Measurements from ENCODE around the gene RASAL3. TPM values are rescaled to one million over a fixed set of nuclear protein-coding genes. Genes with fewer than 3 reads are reported as not detected.

Gene RASAL3
- total and polyA plus RNA-seq, 5 donors = 0.66 to 2.5 (median 0.97) TPM

DNA sequence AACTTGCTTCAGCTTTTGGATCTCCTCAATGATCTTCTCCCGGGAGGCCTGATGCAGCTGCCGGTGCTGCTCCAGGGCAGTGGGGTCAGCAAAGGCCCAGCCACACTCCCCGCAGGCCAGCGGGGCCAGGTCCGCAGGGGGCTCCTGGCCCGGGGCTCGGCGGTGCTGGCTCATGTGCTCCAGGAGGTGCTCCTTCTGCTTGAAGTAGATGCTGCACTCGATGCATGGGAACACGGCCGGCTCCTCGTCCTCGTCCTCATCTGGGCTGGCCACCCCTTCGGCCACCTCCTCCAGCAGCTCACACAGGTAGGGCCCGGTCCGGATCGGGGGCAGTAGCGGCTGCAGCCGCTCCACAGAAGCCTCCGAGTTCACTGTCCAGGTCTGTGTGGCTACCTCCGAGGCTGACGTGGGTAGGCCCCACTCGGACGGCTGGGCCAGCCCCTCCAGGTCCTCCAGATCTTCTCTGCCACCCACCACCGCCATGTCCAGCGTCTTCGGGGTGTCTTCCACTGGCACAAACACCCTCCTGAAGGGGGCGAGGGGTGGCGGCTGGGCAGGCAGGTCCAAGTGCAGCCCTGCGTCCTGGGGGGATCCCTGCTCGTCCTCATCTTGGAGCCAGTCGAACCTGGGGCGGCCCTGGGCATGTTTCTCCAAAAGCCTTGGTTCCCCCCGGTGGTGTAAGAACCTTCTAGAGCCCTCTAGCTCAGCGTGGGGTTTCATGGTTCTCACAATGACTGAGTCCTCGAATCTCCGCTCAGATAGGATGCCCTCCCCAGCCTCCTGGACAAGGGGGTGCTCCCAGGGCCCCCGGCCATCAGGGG lies 24.3 kb downstream of the RASAL3 start:
- ATAC-seq (no peak), DNase-seq (peak in 1 of 3 donors; percentile 52)
- peaks cover 9% of the 10 kb centered on the region for H3K4me1 ChIP-seq (ENCODE audit: control insufficient read depth, insufficient read depth, low read length)
- no peak overlapping the region for H3K4me3 ChIP-seq (ENCODE audit: low read length)
- no peaks in the 10 kb centered on the region for H3K9me3 ChIP-seq (ENCODE audit: control insufficient read depth, low read length)
- H3K27ac ChIP-seq (ENCODE audit: low read length) = no peak overlapping the region
- intact Hi-C loops (cut with DNase I) = no loop called here
- 91% methylated on average over 38 of the region's 38 CpGs for WGBS
- H3K27me3 ChIP-seq (ENCODE audit: control insufficient read depth, insufficient read depth) = no peaks in the 10 kb centered on the region

DNA sequence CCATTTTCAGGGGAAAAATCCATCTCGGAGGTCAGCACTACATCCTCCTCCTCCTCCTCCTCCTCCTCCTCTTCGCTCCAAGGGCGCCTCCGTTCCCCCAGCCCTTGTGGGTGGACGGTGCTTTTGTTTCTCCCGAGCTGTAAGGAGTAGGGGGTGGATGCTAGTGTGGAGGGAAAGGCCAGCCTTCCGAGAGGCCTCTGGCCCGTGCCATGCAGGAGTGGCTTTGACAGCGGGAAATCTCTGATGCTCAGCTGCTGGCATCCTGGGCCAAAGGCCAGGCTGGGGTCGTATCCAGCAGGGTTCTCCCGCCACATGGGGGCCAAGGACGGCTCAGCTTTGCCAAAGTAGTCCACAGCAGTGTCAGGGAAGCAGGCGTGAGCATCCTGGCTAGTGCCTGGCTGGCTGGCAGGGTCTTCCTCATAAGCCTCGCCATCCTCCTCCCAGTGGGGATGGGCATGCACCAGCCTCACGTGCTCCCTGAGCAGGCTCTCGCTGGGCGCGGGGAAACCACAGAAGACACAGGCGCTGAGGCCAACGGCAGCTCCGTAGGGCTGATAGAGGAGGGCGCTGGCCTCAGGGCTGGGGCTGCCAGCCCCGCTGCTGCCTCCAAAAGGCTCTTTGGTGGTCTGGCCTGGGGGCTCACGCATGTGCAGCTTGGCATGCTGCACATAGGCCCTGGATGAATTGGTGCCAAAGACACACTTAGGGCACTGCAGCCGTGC lies 25.1 kb downstream of the RASAL3 start:
- intact Hi-C loops (cut with DNase I) = no loop called here
- DNase-seq (peak in 1 of 3 donors; percentile 49), ATAC-seq (no peak)
- Histone ChIP-seq H3K9me3 (ENCODE audit: control insufficient read depth, low read length) (no peaks in the 10 kb centered on the region), H3K4me1 (ENCODE audit: control insufficient read depth, insufficient read depth, low read length) (peaks cover 7% of the 10 kb centered on the region), H3K27me3 (ENCODE audit: control insufficient read depth, insufficient read depth) (no peaks in the 10 kb centered on the region), H3K4me3 (ENCODE audit: low read length) (no peak overlapping the region), H3K27ac (ENCODE audit: low read length) (no peak overlapping the region)
- 84% methylated on average over 25 of the region's 25 CpGs for WGBS

DNA sequence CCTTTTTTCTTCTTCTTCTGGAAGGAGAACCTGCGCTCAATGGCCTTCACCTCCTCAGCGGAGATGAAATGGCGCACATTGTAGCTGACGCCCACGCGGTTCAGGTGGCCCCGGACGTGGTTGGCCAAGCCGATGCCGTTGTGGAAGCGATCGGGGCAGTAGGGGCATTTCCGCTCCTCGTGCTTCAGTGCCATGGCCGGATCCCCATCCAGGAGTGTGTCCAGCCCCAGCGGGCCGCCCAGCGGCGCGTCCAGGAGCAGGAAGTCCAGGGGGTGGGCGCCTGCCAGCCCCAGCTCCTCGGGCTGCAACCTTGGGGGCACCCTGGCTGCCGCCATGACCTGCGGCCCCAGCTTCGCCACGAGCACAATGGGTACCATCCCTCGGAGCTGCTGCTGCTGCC lies 25.8 kb downstream of the RASAL3 start:
- no peak for ATAC-seq
- no peak overlapping the region for H3K27ac ChIP-seq (ENCODE audit: low read length)
- no peaks in the 10 kb centered on the region for H3K9me3 ChIP-seq (ENCODE audit: control insufficient read depth, low read length)
- no peak overlapping the region for H3K4me3 ChIP-seq (ENCODE audit: low read length)
- H3K27me3 ChIP-seq (ENCODE audit: control insufficient read depth, insufficient read depth) = no peaks in the 10 kb centered on the region
- WGBS = 93% methylated on average over 27 of the region's 27 CpGs
- peak in 1 of 3 donors; percentile 55 for DNase-seq
- peaks cover 3% of the 10 kb centered on the region for H3K4me1 ChIP-seq (ENCODE audit: control insufficient read depth, insufficient read depth, low read length)
- intact Hi-C loops (cut with DNase I) = no loop called here

DNA sequence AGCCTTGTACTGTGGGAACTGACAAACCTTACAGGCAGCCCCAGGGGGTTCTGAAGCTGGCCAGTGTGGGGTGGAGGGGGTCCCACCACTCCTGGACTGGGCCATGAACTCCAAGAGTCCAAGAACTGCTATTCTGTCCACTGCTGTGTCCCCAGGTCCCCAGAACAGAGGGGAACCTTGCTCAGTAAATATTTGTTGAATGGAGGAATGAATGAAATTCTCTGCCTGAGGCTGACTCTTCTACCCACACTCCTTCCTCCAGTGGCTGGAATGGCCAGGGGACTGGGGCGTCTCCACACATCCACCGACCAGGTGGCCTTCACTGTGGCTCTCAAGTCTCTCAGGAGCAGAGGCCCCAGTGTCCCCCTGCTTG lies 26.2 kb downstream of the RASAL3 start:
- WGBS = 88% methylated on average over 2 of the region's 2 CpGs
- no peak for ATAC-seq
- Histone ChIP-seq H3K4me3 (ENCODE audit: low read length) (no peak overlapping the region), H3K9me3 (ENCODE audit: control insufficient read depth, low read length) (no peaks in the 10 kb centered on the region), H3K27ac (ENCODE audit: low read length) (no peak overlapping the region), H3K27me3 (ENCODE audit: control insufficient read depth, insufficient read depth) (no peaks in the 10 kb centered on the region), H3K4me1 (ENCODE audit: control insufficient read depth, insufficient read depth, low read length) (no peaks in the 10 kb centered on the region)
- peak in 1 of 3 donors; percentile 9 for DNase-seq
- intact Hi-C loops (cut with DNase I) = no loop called here

DNA sequence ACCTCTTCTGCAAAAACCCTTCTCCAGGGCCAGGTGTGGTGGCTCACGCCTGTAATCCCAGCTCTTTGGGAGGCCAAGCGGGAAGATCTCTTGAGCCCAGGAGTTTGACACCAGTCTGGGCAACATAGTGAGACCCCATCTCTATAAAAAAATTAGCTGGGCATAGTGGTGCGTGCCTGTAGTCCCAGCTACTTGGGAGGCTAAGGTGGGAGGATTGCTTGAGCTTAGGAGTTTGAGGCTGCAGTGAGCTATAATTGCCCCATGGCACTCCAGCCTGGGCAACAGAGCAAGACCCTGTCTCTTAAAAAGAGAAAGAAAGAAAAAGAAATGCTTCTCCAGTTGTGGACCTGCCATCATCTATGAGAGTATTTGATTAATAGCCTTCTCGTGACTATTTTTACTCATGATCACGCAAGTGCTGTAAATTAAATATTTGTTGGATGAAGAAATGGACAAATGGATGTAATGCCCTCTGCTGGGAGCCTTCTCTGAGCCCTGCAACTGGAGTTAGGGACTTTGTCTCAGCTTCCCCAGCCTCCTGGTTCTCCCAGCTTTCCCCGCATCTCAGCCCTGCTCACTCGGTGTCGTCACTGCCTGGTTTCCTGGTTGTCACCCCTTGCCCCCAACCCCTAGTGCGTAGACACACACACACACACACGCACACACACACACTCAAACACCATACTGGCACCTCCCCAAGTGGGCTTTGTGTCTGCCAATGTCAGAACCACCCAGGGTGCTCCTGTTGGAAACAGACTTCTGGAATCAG lies 26.8 kb downstream of the RASAL3 start:
- H3K27me3 ChIP-seq (ENCODE audit: control insufficient read depth, insufficient read depth) = no peaks in the 10 kb centered on the region
- DNase-seq = no peak
- intact Hi-C loops (cut with DNase I) = no loop called here
- no peaks in the 10 kb centered on the region for H3K4me1 ChIP-seq (ENCODE audit: control insufficient read depth, insufficient read depth, low read length)
- 74% methylated on average over 10 of the region's 10 CpGs for WGBS
- H3K9me3 ChIP-seq (ENCODE audit: control insufficient read depth, low read length) = no peaks in the 10 kb centered on the region
- no peak for ATAC-seq
- H3K27ac ChIP-seq (ENCODE audit: low read length) = no peak overlapping the region
- H3K4me3 ChIP-seq (ENCODE audit: low read length) = no peak overlapping the region

DNA sequence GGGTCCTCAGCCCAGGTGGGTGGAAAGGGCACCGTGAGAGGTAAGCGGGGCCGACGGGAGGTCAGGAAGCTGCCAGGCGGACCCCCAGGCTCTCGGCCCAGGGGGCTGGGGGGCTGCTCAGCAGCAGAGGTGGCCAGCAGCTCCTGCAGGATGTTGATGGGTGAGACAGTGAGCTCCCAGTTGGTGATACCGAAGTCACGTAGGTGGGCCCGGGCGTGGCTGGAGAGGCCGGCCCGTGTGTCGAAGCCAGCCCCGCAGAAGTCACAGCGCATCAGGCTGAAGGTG lies 27.6 kb downstream of the RASAL3 start:
- no peak overlapping the region for H3K27ac ChIP-seq (ENCODE audit: low read length)
- DNase-seq (peak in 2 of 3 donors; percentile 33 to 50), ATAC-seq (no peak)
- 87% methylated on average over 15 of the region's 15 CpGs for WGBS
- H3K4me3 ChIP-seq (ENCODE audit: low read length) = no peak overlapping the region
- intact Hi-C loops (cut with DNase I) = no loop called here
- no peaks in the 10 kb centered on the region for H3K27me3 ChIP-seq (ENCODE audit: control insufficient read depth, insufficient read depth)
- H3K4me1 ChIP-seq (ENCODE audit: control insufficient read depth, insufficient read depth, low read length) = no peaks in the 10 kb centered on the region
- H3K9me3 ChIP-seq (ENCODE audit: control insufficient read depth, low read length) = no peaks in the 10 kb centered on the region

DNA sequence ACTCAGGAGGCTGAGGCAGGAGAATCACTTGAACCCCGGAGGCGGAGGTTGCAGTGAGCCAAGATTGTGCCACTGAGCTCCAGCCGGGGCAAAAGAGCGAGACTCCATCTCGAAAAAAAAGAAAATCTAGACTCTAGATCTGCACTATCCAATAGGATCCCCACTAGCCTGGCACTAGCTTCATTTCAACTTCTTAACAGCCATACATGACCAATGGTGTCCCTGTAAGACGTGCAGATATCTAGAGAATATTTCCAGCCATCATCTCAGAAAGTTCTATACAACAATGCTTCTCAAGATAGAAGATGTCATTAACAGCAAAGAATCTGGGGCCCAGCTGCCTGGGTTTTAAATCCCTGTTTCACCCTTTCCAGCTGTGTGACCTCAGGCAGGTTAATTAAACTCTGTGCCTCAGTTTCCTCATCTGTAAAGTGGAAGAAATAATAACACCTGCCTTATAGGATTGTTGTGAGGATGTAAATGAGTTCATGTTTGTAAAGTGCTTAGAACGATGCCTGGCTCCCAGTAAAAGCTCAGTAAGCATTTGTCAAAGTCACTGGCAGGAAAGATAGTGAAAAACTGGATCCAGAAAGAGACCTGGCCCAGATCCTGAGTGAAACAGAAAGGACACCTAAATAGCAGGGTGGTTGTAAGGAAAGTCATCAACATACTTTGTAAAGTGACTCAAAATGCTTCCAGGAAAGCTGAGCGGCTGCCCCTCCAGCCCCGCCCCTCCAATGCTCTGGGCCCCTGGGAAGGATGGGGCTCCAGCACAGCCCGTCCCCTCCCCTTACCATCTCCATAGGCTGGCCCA lies 28.1 kb downstream of the RASAL3 start:
- no peak overlapping the region for H3K27ac ChIP-seq (ENCODE audit: low read length)
- no peaks in the 10 kb centered on the region for H3K27me3 ChIP-seq (ENCODE audit: control insufficient read depth, insufficient read depth)
- intact Hi-C loops (cut with DNase I) = no loop called here
- DNase-seq (no peak), ATAC-seq (no peak)
- no peaks in the 10 kb centered on the region for H3K9me3 ChIP-seq (ENCODE audit: control insufficient read depth, low read length)
- H3K4me1 ChIP-seq (ENCODE audit: control insufficient read depth, insufficient read depth, low read length) = peaks cover 5% of the 10 kb centered on the region
- no peak overlapping the region for H3K4me3 ChIP-seq (ENCODE audit: low read length)
- 86% methylated on average over 10 of the region's 10 CpGs for WGBS

DNA sequence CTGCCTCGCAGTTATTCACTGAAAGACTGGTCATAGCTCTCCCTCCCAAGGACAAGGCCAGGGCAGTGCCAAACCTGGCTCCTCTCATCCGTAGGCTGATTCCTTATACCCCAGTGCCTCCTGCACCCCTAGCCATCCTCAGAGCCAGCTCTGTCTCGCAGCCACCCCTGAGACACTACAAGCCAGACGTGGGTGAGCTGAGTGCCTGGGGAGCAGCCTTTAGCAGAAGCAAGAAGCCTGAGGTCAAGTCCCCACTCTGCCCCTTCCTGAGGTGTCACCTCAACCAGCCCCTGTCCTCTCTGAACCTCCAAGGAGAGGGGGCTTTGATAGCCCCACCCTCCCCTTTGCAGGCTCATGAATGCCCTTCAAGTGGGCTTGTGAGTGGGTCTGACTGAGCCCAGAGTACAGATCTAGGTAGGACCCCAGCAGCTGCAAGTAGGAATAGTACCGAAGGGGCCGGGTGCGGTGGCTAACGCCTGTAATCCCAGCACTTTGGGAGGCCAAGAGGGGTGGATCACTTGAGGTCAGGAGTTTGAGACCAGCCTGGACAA lies 30.8 kb downstream of the RASAL3 start:
- H3K4me1 ChIP-seq (ENCODE audit: control insufficient read depth, insufficient read depth, low read length) = peaks cover 11% of the 10 kb centered on the region
- peak overlapping the region; percentile 95 for H3K4me3 ChIP-seq (ENCODE audit: low read length)
- intact Hi-C loops (cut with DNase I) = no loop called here

DNA sequence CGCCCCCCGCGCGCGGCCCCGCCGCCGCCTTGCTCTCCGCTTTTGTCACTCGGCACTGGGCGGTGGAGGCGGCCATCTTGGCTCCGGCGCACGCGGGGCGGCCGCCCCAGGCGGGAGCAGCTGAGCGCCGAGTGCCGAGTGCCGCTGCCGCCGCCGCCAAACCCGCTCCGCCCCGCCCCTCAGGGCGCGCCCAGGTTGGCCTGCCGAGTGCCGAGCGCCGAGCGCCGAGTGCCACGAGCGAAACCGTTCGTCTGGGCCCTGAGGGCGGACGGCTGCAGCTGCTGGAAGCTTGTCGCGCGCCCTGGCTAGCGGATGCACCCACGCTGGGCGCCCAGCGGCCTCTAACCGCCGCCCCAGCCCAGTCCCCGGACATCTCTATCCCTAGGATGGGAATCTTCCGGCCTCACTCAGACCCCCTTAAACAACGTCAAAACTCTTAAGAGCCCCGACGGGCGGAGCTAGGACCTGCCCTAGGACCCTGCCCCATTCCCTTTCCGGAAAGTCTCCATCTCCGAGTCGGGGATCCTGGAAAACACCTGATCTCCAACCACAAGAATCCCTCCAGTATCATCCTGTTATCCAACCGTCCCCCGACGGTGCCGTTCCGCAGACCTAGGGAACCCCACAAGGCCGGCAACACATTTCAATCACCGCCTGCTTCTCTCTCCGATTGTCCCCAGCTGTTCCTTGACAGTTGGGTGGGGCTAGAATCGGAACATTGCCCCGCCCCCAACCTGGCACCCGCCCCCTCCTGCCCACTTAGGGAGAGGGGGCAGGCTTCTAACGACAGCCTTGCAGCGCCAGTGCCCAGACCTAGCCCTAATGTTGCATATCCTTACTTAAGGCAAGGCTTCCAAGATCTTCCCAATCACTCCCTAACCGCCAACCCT lies 31.5 kb downstream of the RASAL3 start:
- intact Hi-C loops (cut with DNase I) = no loop called here
- peak overlapping the region; percentile 95 for H3K4me3 ChIP-seq (ENCODE audit: low read length)
- under 1% methylated on average over 73 of the region's 75 CpGs for WGBS
- ATAC-seq (peak; percentile 88 to 91), DNase-seq (peak; percentile 94 to 98 (median 97))
- peak overlapping the region; percentile 98 for H3K27ac ChIP-seq (ENCODE audit: low read length)
- no peaks in the 10 kb centered on the region for H3K27me3 ChIP-seq (ENCODE audit: control insufficient read depth, insufficient read depth)
- H3K9me3 ChIP-seq (ENCODE audit: control insufficient read depth, low read length) = no peaks in the 10 kb centered on the region
- peaks cover 11% of the 10 kb centered on the region for H3K4me1 ChIP-seq (ENCODE audit: control insufficient read depth, insufficient read depth, low read length)

More for the DNA sequence above, 30.8 kb downstream of the RASAL3 start:
- 63% methylated on average over 8 of the region's 8 CpGs for WGBS
- no peaks in the 10 kb centered on the region for H3K27me3 ChIP-seq (ENCODE audit: control insufficient read depth, insufficient read depth)
- H3K27ac ChIP-seq (ENCODE audit: low read length) = peak overlapping the region; percentile 69
- ATAC-seq (peak in 1 of 2 donors; percentile 2), DNase-seq (peak in 1 of 3 donors; percentile 36)
- H3K9me3 ChIP-seq (ENCODE audit: control insufficient read depth, low read length) = no peaks in the 10 kb centered on the region

Measured in right cardiac atrium (tissue), 5 donors.